ENCODE results near the gene SUGCT. TPM values are rescaled to one million over a fixed set of nuclear protein-coding genes. Genes with fewer than 3 reads are reported as not detected.

SUGCT gene
- total RNA-seq, 3 donors from 2014 or later (not counting 1 experiment from before 2014, with no cell fraction given), result 0.40 to 0.59 TPM; not detected in 1

GRCh38 chr7:40673285-40673684, 538.5 kb downstream of the SUGCT start:
- Histone ChIP-seq H3K9me3 (ENCODE audit: control insufficient read depth, insufficient read depth, low read length) (no peaks in the 10 kb centered on the region), H3K27me3 (ENCODE audit: control insufficient read depth, insufficient read depth, low read length) (no peaks in the 10 kb centered on the region), H3K36me3 (ENCODE audit: control insufficient read depth, insufficient read depth, low read length) (no peaks in the 10 kb centered on the region), H3K27ac (ENCODE audit: low read length) (no peak overlapping the region), H3K4me1 (ENCODE audit: control insufficient read depth, insufficient read depth, low read length) (no peaks in the 10 kb centered on the region), H3K4me3 (ENCODE audit: low read length) (no peak overlapping the region)
- WGBS (ENCODE audit: insufficient coverage), result 8% methylated on average over 1 of the region's 2 CpGs
- Mint-ChIP-seq H3K36me3 (no peaks in the 10 kb centered on the region), H3K9me3 (peaks cover 8 to 13% of the 10 kb centered on the region in 2 donors), H3K27ac (no peak overlapping the region), H3K4me3 (no peak overlapping the region), H3K27me3 (ENCODE audit: low read depth in 2 of 2) (no peaks in the 10 kb centered on the region), H3K4me1 (no peaks in the 10 kb centered on the region)
- intact Hi-C loops (cut with micrococcal nuclease), result no loop called here
- DNase-seq (no peak), ATAC-seq (no peak)
- TF ChIP-seq, protein P1, sequence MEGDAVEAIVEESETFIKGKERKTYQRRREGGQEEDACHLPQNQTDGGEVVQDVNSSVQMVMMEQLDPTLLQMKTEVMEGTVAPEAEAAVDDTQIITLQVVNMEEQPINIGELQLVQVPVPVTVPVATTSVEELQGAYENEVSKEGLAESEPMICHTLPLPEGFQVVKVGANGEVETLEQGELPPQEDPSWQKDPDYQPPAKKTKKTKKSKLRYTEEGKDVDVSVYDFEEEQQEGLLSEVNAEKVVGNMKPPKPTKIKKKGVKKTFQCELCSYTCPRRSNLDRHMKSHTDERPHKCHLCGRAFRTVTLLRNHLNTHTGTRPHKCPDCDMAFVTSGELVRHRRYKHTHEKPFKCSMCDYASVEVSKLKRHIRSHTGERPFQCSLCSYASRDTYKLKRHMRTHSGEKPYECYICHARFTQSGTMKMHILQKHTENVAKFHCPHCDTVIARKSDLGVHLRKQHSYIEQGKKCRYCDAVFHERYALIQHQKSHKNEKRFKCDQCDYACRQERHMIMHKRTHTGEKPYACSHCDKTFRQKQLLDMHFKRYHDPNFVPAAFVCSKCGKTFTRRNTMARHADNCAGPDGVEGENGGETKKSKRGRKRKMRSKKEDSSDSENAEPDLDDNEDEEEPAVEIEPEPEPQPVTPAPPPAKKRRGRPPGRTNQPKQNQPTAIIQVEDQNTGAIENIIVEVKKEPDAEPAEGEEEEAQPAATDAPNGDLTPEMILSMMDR (IDR thresholded peaks at IDR 0.05), result no peak

DNA sequence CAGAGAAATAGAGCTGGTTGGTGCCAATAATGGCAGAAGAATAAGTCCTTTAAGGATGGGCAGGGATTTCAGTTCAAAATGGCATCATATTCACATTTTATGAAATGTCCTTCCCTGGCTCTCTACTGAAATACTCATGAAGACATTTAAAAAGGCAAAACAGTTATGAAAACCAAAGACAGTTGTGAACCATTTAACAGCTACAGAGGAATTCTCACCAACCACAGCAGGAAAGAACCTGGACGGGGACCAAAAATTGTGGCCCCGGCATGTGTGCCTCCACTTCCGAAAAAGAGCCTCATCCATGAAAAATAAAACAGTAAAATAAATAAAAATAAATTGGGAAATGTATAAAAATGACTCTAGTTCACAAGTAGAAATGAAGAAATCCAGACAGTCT, 539.5 kb downstream of the SUGCT start:
- Mint-ChIP-seq H3K27ac (no peak overlapping the region), H3K4me3 (no peak overlapping the region), H3K27me3 (ENCODE audit: low read depth in 2 of 2) (no peaks in the 10 kb centered on the region), H3K36me3 (no peaks in the 10 kb centered on the region), H3K4me1 (no peaks in the 10 kb centered on the region), H3K9me3 (peaks cover 8 to 13% of the 10 kb centered on the region in 2 donors)
- Histone ChIP-seq H3K36me3 (ENCODE audit: control insufficient read depth, insufficient read depth, low read length) (no peaks in the 10 kb centered on the region), H3K27ac (ENCODE audit: low read length) (no peak overlapping the region), H3K4me3 (ENCODE audit: low read length) (no peak overlapping the region), H3K27me3 (ENCODE audit: control insufficient read depth, insufficient read depth, low read length) (no peaks in the 10 kb centered on the region), H3K9me3 (ENCODE audit: control insufficient read depth, insufficient read depth, low read length) (no peaks in the 10 kb centered on the region), H3K4me1 (ENCODE audit: control insufficient read depth, insufficient read depth, low read length) (no peaks in the 10 kb centered on the region)
- TF ChIP-seq, protein P1 (IDR thresholded peaks at IDR 0.05), result no peak
- intact Hi-C loops (cut with micrococcal nuclease), result no loop called here
- DNase-seq (no peak), ATAC-seq (no peak)
- no CpG with 5 or more reads among the region's 3 CpGs for WGBS (ENCODE audit: insufficient coverage)

- Histone ChIP-seq H3K4me1 (ENCODE audit: control insufficient read depth, insufficient read depth, low read length) (no peaks in the 10 kb centered on the region), H3K27me3 (ENCODE audit: control insufficient read depth, insufficient read depth, low read length) (no peaks in the 10 kb centered on the region), H3K9me3 (ENCODE audit: control insufficient read depth, insufficient read depth, low read length) (no peaks in the 10 kb centered on the region), H3K27ac (ENCODE audit: low read length) (no peak overlapping the region), H3K4me3 (ENCODE audit: low read length) (no peak overlapping the region), H3K36me3 (ENCODE audit: control insufficient read depth, insufficient read depth, low read length) (no peaks in the 10 kb centered on the region)
- TF ChIP-seq, protein P1 (IDR thresholded peaks at IDR 0.05), result no peak
- 90% methylated on average over 3 of the region's 3 CpGs for WGBS (ENCODE audit: insufficient coverage)
- Mint-ChIP-seq H3K27me3 (ENCODE audit: low read depth in 2 of 2) (no peaks in the 10 kb centered on the region), H3K4me1 (no peaks in the 10 kb centered on the region), H3K36me3 (no peaks in the 10 kb centered on the region), H3K4me3 (no peak overlapping the region), H3K27ac (no peak overlapping the region), H3K9me3 (peaks cover 8 to 11% of the 10 kb centered on the region in 2 donors)
- ATAC-seq (no peak), DNase-seq (no peak)
- intact Hi-C loops (cut with micrococcal nuclease), result no loop called here
Measured at GRCh38 chr7:40675741-40676140, 540.9 kb downstream of the SUGCT start.

DNA sequence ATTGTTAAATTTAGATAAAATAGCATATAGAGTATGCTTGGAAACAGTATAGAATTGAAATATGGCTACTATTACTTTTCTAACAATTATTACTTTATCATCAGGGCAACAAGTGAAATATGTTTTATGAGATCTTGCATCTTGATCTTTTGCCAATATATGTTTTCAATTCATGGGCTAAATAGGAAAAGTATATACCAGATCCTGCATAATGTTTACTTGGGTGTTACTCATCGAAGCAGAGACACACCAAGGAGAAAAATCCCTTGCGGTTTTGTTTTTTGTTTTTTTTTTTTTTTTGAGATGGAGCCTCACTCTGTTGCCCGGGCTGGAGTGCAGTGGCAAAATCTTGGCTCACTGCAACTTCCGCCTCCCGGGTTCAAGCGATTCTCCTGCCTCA, 541.4 kb downstream of the SUGCT start:
- H3K4me1 ChIP-seq (ENCODE audit: control insufficient read depth, insufficient read depth, low read length), result no peaks in the 10 kb centered on the region
- ATAC-seq (no peak), DNase-seq (no peak)
- no peaks in the 10 kb centered on the region for H3K27me3 ChIP-seq (ENCODE audit: control insufficient read depth, insufficient read depth, low read length)
- Mint-ChIP-seq H3K27me3 (ENCODE audit: low read depth in 2 of 2) (no peaks in the 10 kb centered on the region), H3K4me3 (no peak overlapping the region), H3K27ac (no peak overlapping the region), H3K9me3 (peaks cover 8 to 11% of the 10 kb centered on the region in 2 donors), H3K4me1 (no peaks in the 10 kb centered on the region), H3K36me3 (no peaks in the 10 kb centered on the region)
- H3K36me3 ChIP-seq (ENCODE audit: control insufficient read depth, insufficient read depth, low read length), result no peaks in the 10 kb centered on the region
- no peak overlapping the region for H3K4me3 ChIP-seq (ENCODE audit: low read length)
- TF ChIP-seq, protein P1 (IDR thresholded peaks at IDR 0.05), result no peak
- no peak overlapping the region for H3K27ac ChIP-seq (ENCODE audit: low read length)
- H3K9me3 ChIP-seq (ENCODE audit: control insufficient read depth, insufficient read depth, low read length), result no peaks in the 10 kb centered on the region
- 96% methylated on average over 6 of the region's 6 CpGs for WGBS (ENCODE audit: insufficient coverage)
- intact Hi-C loops (cut with micrococcal nuclease), result no loop called here
